ENCODE data around the gene NBEAL1.
"Not testable (repeated sequence)": the region's sequence is repeated elsewhere in the genome, so short reads cannot be mapped to it uniquely, and the experiment has no call there.

NBEAL1 gene

GRCh38 chr2:203155406-203155805 is 140.7 kb downstream of the NBEAL1 start:
- DNase-seq (ENCODE audit: extremely low spot score): no peak
- CTCF ChIA-PET: no interaction called here
- POLR2A ChIA-PET: no interaction called here
- TF ChIP-seq CTBP1 (IDR thresholded peaks at IDR 0.05; ENCODE audit: borderline replicate concordance): no peak
- TF ChIP-seq NFRKB (IDR thresholded peaks at IDR 0.05): no peak
- no peak for TF ChIP-seq FOXA1 (IDR thresholded peaks at IDR 0.05)
- TF ChIP-seq L3MBTL2 (conservative IDR thresholded peaks at IDR 0.05): no peak
- TF ChIP-seq FOXK2 (IDR thresholded peaks at IDR 0.05): no peak

- POLR2A ChIA-PET; CTCF ChIA-PET; DNase-seq (ENCODE audit: extremely low spot score): not testable (repeated sequence)
Observed at GRCh38 chr2:203162722-203163121, 148.0 kb downstream of the NBEAL1 start.

GRCh38 chr2:203164311-203164935 is 149.7 kb downstream of the NBEAL1 start:
- CTCF ChIA-PET: no interaction called here
- POLR2A ChIA-PET: no interaction called here
- TF ChIP-seq ELF4 (IDR thresholded peaks at IDR 0.05): no peak
- TF ChIP-seq HDGF (IDR thresholded peaks at IDR 0.05; ENCODE audit: borderline replicate concordance): no peak
- no peak for TF ChIP-seq SUZ12 (IDR thresholded peaks at IDR 0.05)
- no peak for TF ChIP-seq PKNOX1 (IDR thresholded peaks at IDR 0.05)
- no peak for TF ChIP-seq L3MBTL2 (conservative IDR thresholded peaks at IDR 0.05)
- TF ChIP-seq NFRKB (IDR thresholded peaks at IDR 0.05): no peak
- no peak for TF ChIP-seq FOXK2 (IDR thresholded peaks at IDR 0.05)
- TF ChIP-seq CTBP1 (IDR thresholded peaks at IDR 0.05; ENCODE audit: borderline replicate concordance): no peak
- TF ChIP-seq BHLHE40 (IDR thresholded peaks at IDR 0.05; ENCODE audit: borderline replicate concordance): no peak
- no peak for DNase-seq (ENCODE audit: extremely low spot score)

GRCh38 chr2:203167751-203168150 is 153.1 kb downstream of the NBEAL1 start:
- no peak for DNase-seq (ENCODE audit: extremely low spot score)
- ChIA-PET POLR2A (no interaction called here), CTCF (no interaction called here)
- TF ChIP-seq PKNOX1 (IDR thresholded peaks at IDR 0.05) (no peak), NFRKB (IDR thresholded peaks at IDR 0.05) (no peak), L3MBTL2 (conservative IDR thresholded peaks at IDR 0.05) (no peak), ELF4 (IDR thresholded peaks at IDR 0.05) (no peak), CTBP1 (IDR thresholded peaks at IDR 0.05; ENCODE audit: borderline replicate concordance) (no peak), ARNT (IDR thresholded peaks at IDR 0.05) (no peak), SP1 (IDR thresholded peaks at IDR 0.05) (no peak), ZNF384 (IDR thresholded peaks at IDR 0.05) (no peak), TARDBP (IDR thresholded peaks at IDR 0.05) (no peak), FOXA1 (IDR thresholded peaks at IDR 0.05) (no peak), BHLHE40 (IDR thresholded peaks at IDR 0.05; ENCODE audit: borderline replicate concordance) (no peak), FOXK2 (IDR thresholded peaks at IDR 0.05) (no peak), LEF1 (IDR thresholded peaks at IDR 0.05; ENCODE audit: borderline replicate concordance) (no peak), SUZ12 (IDR thresholded peaks at IDR 0.05) (no peak)

GRCh38 chr2:203170502-203170901 is 155.8 kb downstream of the NBEAL1 start:
- CTCF ChIA-PET: no interaction called here
- TF ChIP-seq L3MBTL2 (conservative IDR thresholded peaks at IDR 0.05) (no peak), TARDBP (IDR thresholded peaks at IDR 0.05) (no peak), NFRKB (IDR thresholded peaks at IDR 0.05) (no peak), HDGF (IDR thresholded peaks at IDR 0.05; ENCODE audit: borderline replicate concordance) (no peak), FOXM1 (IDR thresholded peaks at IDR 0.05; ENCODE audit: borderline replicate concordance) (no peak), ELF4 (IDR thresholded peaks at IDR 0.05) (no peak), CTBP1 (IDR thresholded peaks at IDR 0.05; ENCODE audit: borderline replicate concordance) (no peak), ARNT (IDR thresholded peaks at IDR 0.05) (no peak), FOXK2 (IDR thresholded peaks at IDR 0.05) (no peak), ZNF384 (IDR thresholded peaks at IDR 0.05) (no peak), LEF1 (IDR thresholded peaks at IDR 0.05; ENCODE audit: borderline replicate concordance) (no peak), SP1 (IDR thresholded peaks at IDR 0.05) (no peak), BHLHE40 (IDR thresholded peaks at IDR 0.05; ENCODE audit: borderline replicate concordance) (no peak), SUZ12 (IDR thresholded peaks at IDR 0.05) (no peak), PKNOX1 (IDR thresholded peaks at IDR 0.05) (no peak), FOXA1 (IDR thresholded peaks at IDR 0.05) (no peak)
- DNase-seq (ENCODE audit: extremely low spot score): no peak
- POLR2A ChIA-PET: no interaction called here

GRCh38 chr2:203175371-203175770 is 160.7 kb downstream of the NBEAL1 start:
- CTCF ChIA-PET: interaction anchor here (0.6 kb wide), 2 partner anchors 278 to 601 kb away, joined by 3 to 5 read pairs; no protein-coding TSS in a partner anchor
- TF ChIP-seq ZNF384 (IDR thresholded peaks at IDR 0.05): no peak
- no peak for TF ChIP-seq FOXA1 (IDR thresholded peaks at IDR 0.05)
- TF ChIP-seq PKNOX1 (IDR thresholded peaks at IDR 0.05): no peak
- DNase-seq (ENCODE audit: extremely low spot score): no peak
- POLR2A ChIA-PET: no interaction called here
